Stimulated activated naive CD8-positive, alpha-beta T cell treated with anti-CD3 and anti-CD28 coated beads, Interleukin-15, amount 100 ng/mL, for 72 hours (primary cell): Measurements from ENCODE around the gene CIAPIN1.
"Not testable (repeated sequence)": the region's sequence is repeated elsewhere in the genome, so short reads cannot be mapped to it uniquely, and the experiment has no call there.

Experiments used
- ATAC-seq: fragments of 150-1000 bp; cut with Tn5 transposase; 2 replicates; pipeline ENCODE4 v1.10.0; 2021; ENCODE audit warnings: mild to moderate bottlenecking, moderate library complexity
- DNase-seq, 2 donors: peaks; one replicate each; pipeline ENCODE4 v3.0.0; 2021 to 2022
- H3K27ac Mint-ChIP-seq, 2 donors: one replicate each; pipeline ENCODE4 v1.8.0; 2022; ENCODE audit warnings: mild to moderate bottlenecking in 2 of 2, mixed read lengths in 2 of 2, moderate library complexity in 2 of 2
- H3K27me3 Mint-ChIP-seq: one replicate; pipeline ENCODE4 v1.8.0; 2022; ENCODE audit warnings: mixed read lengths
- H3K4me1 Mint-ChIP-seq: one replicate; pipeline ENCODE4 v1.8.0; 2022; ENCODE audit warnings: mild to moderate bottlenecking, mixed read lengths
- H3K4me3 Mint-ChIP-seq, 2 donors: one replicate each; pipeline ENCODE4 v1.8.0; 2022; ENCODE audit warnings: mild to moderate bottlenecking in 2 of 2, mixed read lengths in 2 of 2, moderate library complexity in 1 of 2
- H3K9me3 Mint-ChIP-seq, 2 donors: one replicate each; pipeline ENCODE4 v1.8.0; 2022; ENCODE audit warnings: mixed read lengths in 2 of 2

CIAPIN1 gene

GRCh38 chr16:57469917-57470470 lies 22.8 kb upstream of the CIAPIN1 start:
- H3K27ac Mint-ChIP-seq, result peak overlapping the region in 1 of 2 donors; percentile 79
- DNase-seq (no peak), ATAC-seq (no peak)
- no peaks in the 10 kb centered on the region for H3K27me3 Mint-ChIP-seq
- no peak overlapping the region for H3K4me3 Mint-ChIP-seq
- no peaks in the 10 kb centered on the region for H3K9me3 Mint-ChIP-seq
- H3K4me1 Mint-ChIP-seq, result peaks cover 24% of the 10 kb centered on the region

GRCh38 chr16:57469046-57469445 lies 21.9 kb upstream of the CIAPIN1 start:
- Mint-ChIP-seq H3K4me3 (no peak overlapping the region), H3K27ac (no peak overlapping the region), H3K4me1 (peaks cover 28% of the 10 kb centered on the region)

GRCh38 chr16:57468346-57468745 lies 21.2 kb upstream of the CIAPIN1 start:
- H3K27me3 Mint-ChIP-seq, result no peaks in the 10 kb centered on the region
- DNase-seq, result no peak
- peaks cover 35% of the 10 kb centered on the region for H3K4me1 Mint-ChIP-seq
- H3K27ac Mint-ChIP-seq, result no peak overlapping the region
- no peak overlapping the region for H3K4me3 Mint-ChIP-seq
- no peaks in the 10 kb centered on the region for H3K9me3 Mint-ChIP-seq
- no peak for ATAC-seq

More at GRCh38 chr16:57469046-57469445, 21.9 kb upstream of the CIAPIN1 start:
- no peaks in the 10 kb centered on the region for H3K9me3 Mint-ChIP-seq
- H3K27me3 Mint-ChIP-seq, result no peaks in the 10 kb centered on the region
- ATAC-seq, result no peak
- no peak for DNase-seq

DNA sequence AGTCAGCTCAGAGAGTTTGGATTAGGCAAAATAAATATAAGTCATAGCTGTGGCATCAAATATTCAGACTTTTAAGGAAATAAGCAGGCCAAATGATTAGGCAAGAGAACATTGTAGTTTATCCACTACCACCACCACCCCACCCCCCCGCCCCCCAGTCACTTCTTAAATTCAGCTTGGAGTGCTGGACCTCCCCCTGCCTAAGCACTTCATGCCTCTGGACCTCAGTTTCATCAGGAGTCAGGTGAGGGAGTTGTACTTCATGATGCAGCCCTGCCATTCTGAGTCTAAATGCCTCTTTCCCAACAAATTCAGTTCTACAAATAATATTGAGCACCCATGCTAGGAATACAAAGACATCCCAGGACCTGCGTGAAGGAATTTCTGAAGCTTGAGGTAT lies 17.3 kb upstream of the CIAPIN1 start:
- no peak for DNase-seq
- no peak overlapping the region for H3K4me3 Mint-ChIP-seq
- H3K9me3 Mint-ChIP-seq, result no peaks in the 10 kb centered on the region
- H3K27me3 Mint-ChIP-seq, result no peaks in the 10 kb centered on the region
- H3K4me1 Mint-ChIP-seq, result peaks cover 33% of the 10 kb centered on the region
- ATAC-seq, result no peak
- H3K27ac Mint-ChIP-seq, result peak overlapping the region in 1 of 2 donors; percentile 41

- H3K27ac Mint-ChIP-seq, result peak overlapping the region; percentile 93 to 100
- H3K4me3 Mint-ChIP-seq, result peak overlapping the region; percentile 99 to 100
- peaks cover 33% of the 10 kb centered on the region for H3K4me1 Mint-ChIP-seq
- no peaks in the 10 kb centered on the region for H3K27me3 Mint-ChIP-seq
- H3K9me3 Mint-ChIP-seq, result no peaks in the 10 kb centered on the region
- ATAC-seq (peak; percentile 57), DNase-seq (no peak)
Observed at GRCh38 chr16:57462978-57463362, 15.8 kb upstream of the CIAPIN1 start.

DNA sequence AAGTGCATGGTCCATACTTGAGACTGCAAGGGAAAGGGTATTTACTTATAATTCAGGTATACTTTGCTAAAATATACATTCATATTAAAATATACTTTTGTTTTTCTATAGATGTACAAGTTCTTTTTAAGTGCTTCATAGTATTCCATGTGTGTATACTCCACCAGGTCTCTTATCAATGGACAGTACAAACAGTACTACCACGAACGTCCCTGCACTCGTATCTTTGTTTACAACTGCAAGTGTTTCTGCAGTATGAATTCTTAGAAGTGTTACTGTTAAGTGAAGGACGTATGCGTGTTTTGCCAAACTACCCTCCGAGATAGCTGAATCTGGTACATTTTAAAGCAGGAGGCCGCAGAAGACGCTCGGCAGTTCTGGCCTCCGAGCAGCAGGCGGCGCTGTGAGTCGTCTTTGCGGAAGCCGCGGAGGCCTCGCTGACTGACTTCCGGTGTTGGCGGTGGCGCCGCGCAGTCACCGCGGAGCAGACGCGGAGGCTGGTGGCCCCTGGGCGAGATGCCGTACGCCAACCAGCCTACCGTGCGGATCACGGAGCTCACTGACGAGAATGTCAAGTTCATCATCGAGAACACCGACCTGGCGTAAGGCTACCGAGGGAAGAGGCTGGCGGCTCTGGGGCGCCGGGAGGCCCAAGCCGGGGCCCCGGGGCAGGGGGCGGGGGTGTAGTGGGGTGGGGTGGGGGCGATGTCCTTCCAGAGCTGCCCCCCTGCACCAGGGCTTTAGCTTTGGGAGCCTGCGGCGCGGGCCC lies 15.2 kb upstream of the CIAPIN1 start, which contains the start of gene POLR2C:
Gene POLR2C (plus strand): TSS at position 471 of the 769 bp plus-strand sequence. CDS start 46 bp downstream, at position 517.
- Mint-ChIP-seq H3K4me3 (peak within 1 kb of the TSS; percentile 99 to 100), H3K27me3 (no peaks in the 10 kb centered on the region), H3K9me3 (no peaks in the 10 kb centered on the region), H3K4me1 (peaks cover 33% of the 10 kb centered on the region), H3K27ac (peak within 1 kb of the TSS; percentile 100)
- DNase-seq, result peak; percentile 93
- peak; percentile 97 for ATAC-seq

GRCh38 chr16:57452021-57452420 lies 4.8 kb upstream of the CIAPIN1 start:
- H3K27ac Mint-ChIP-seq, result no peak overlapping the region
- DNase-seq (no peak), ATAC-seq (no peak)

DNA sequence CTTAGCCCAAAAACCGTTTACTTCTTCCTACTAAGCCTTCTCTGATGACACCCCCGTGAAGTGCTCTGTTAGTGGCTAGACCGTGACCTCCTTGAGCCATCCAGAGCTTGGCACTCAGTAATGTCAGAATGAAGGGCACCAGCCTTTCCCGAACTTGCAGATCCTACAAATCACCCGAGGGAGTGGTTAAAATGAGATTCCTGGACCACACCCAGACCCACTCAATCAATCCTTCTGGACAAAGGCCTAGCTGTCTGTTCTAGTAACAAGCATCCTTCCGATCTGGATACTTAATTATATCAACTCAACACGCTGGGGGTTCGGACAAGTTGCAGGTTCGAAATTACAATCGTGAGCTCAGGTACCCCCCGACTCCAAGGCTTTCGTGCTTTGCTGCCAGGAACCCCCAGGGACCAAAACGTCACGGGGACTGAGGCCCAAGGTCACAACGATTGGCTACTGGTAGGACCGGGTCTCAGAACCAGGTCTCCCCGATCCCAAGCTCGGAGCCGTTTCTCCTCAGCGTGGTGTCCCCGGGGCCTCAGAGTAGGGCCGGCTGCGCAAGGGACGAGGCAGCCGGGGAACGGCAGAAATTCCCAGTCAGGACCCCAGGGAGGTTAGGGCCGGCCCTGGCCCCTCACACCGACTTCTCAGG lies 527 bp downstream of the CIAPIN1 start:
- Mint-ChIP-seq H3K9me3 (no peaks in the 10 kb centered on the region), H3K4me1 (peaks cover 41% of the 10 kb centered on the region), H3K4me3 (peak overlapping the region; percentile 90 to 95), H3K27me3 (no peaks in the 10 kb centered on the region), H3K27ac (peak overlapping the region; percentile 96 to 98)
- peak; percentile 27 to 30 for DNase-seq
- ATAC-seq, result peak; percentile 57

More at GRCh38 chr16:57452021-57452420, 4.8 kb upstream of the CIAPIN1 start:
- Mint-ChIP-seq H3K27me3 (no peaks in the 10 kb centered on the region), H3K4me1 (peaks cover 21% of the 10 kb centered on the region), H3K9me3 (no peaks in the 10 kb centered on the region), H3K4me3 (no peak overlapping the region)

GRCh38 chr16:57445510-57445909 lies 1.7 kb downstream of the CIAPIN1 start:
- H3K27ac Mint-ChIP-seq, result no peak overlapping the region
- H3K4me1 Mint-ChIP-seq, result peaks cover 45% of the 10 kb centered on the region
- peaks cover 0 to 6% of the 10 kb centered on the region in 2 donors for H3K9me3 Mint-ChIP-seq

DNA sequence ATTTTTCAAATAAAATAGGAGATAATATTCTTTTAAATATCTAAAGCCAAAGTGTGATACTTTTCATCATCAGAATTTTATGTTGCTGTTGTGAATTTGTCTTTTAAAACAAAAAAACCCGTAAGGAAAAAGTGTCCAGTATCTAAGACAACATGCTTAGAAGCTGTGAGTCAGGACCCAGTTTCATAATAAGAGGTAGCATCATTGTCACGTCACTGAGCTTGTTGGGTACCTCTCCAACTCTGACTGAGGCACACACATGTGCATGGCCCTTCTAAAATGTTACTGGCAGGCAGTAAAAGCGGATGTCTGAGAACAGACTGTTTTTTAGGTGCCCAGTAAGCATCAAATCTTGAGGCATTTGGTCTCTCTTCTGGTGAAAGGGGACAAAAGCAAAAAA lies 2.5 kb downstream of the CIAPIN1 start:
- ATAC-seq (no peak), DNase-seq (no peak)
- no peak overlapping the region for H3K4me3 Mint-ChIP-seq
- peaks cover 47% of the 10 kb centered on the region for H3K4me1 Mint-ChIP-seq
- no peaks in the 10 kb centered on the region for H3K27me3 Mint-ChIP-seq
- peaks cover 0 to 14% of the 10 kb centered on the region in 2 donors for H3K9me3 Mint-ChIP-seq
- H3K27ac Mint-ChIP-seq, result no peak overlapping the region

More at GRCh38 chr16:57445510-57445909, 1.7 kb downstream of the CIAPIN1 start:
- ATAC-seq, result no peak
- DNase-seq, result no peak
- Mint-ChIP-seq H3K4me3 (peak overlapping the region; percentile 32 to 95), H3K27me3 (no peaks in the 10 kb centered on the region)

- not testable (repeated sequence) for DNase-seq, H3K27me3 Mint-ChIP-seq, ATAC-seq, H3K4me3 Mint-ChIP-seq
- H3K27ac Mint-ChIP-seq, result peak overlapping the region in 1 of 2 donors; percentile 78
- H3K9me3 Mint-ChIP-seq, result peaks cover 0 to 14% of the 10 kb centered on the region in 2 donors
- peaks cover 26% of the 10 kb centered on the region for H3K4me1 Mint-ChIP-seq
Observed at GRCh38 chr16:57440551-57440950, 6.6 kb downstream of the CIAPIN1 start.

- DNase-seq, H3K4me3 Mint-ChIP-seq, H3K27me3 Mint-ChIP-seq, ATAC-seq: not testable (repeated sequence)
- peaks cover 0 to 14% of the 10 kb centered on the region in 2 donors for H3K9me3 Mint-ChIP-seq
- peak overlapping the region in 1 of 2 donors; percentile 78 for H3K27ac Mint-ChIP-seq
- H3K4me1 Mint-ChIP-seq, result peaks cover 24% of the 10 kb centered on the region
Observed at GRCh38 chr16:57439947-57440346, 7.2 kb downstream of the CIAPIN1 start.

GRCh38 chr16:57435838-57436237 lies 11.3 kb downstream of the CIAPIN1 start:
- Mint-ChIP-seq H3K9me3 (peaks cover 0 to 11% of the 10 kb centered on the region in 2 donors), H3K27me3 (no peaks in the 10 kb centered on the region), H3K27ac (peak overlapping the region in 1 of 2 donors; percentile 83), H3K4me3 (no peak overlapping the region), H3K4me1 (peaks cover 46% of the 10 kb centered on the region)
- ATAC-seq, result no peak
- DNase-seq, result no peak

DNA sequence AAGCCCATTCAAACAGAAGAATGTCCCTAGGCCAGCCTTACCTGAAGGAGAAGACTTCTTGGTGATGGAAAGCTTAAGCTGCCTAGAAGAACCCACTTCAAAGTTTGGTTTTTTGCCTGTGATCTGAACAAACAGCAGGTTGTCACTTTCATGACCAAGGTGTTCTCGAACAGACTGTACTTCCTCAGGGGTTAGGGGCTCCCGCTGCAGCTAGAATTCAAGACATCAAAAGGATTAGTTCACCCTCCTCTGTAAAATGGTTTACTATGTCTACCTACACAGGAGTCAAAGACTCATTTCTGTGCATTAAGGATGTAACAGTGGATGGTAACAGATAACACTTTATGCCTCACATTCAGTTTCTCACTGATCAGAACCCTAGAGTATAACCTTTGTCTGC lies 13.2 kb downstream of the CIAPIN1 start:
- ATAC-seq (no peak), DNase-seq (no peak)
- peak overlapping the region in 1 of 2 donors; percentile 15 for H3K27ac Mint-ChIP-seq
- H3K27me3 Mint-ChIP-seq, result no peaks in the 10 kb centered on the region
- H3K4me3 Mint-ChIP-seq, result no peak overlapping the region
- no peaks in the 10 kb centered on the region for H3K9me3 Mint-ChIP-seq
- peaks cover 37% of the 10 kb centered on the region for H3K4me1 Mint-ChIP-seq

GRCh38 chr16:57432989-57433388 lies 14.2 kb downstream of the CIAPIN1 start:
- H3K27ac Mint-ChIP-seq, result peak overlapping the region in 1 of 2 donors; percentile 62
- H3K27me3 Mint-ChIP-seq, result no peaks in the 10 kb centered on the region
- DNase-seq, result no peak
- H3K9me3 Mint-ChIP-seq, result no peaks in the 10 kb centered on the region
- no peak for ATAC-seq
- H3K4me1 Mint-ChIP-seq, result peaks cover 33% of the 10 kb centered on the region
- no peak overlapping the region for H3K4me3 Mint-ChIP-seq

DNA sequence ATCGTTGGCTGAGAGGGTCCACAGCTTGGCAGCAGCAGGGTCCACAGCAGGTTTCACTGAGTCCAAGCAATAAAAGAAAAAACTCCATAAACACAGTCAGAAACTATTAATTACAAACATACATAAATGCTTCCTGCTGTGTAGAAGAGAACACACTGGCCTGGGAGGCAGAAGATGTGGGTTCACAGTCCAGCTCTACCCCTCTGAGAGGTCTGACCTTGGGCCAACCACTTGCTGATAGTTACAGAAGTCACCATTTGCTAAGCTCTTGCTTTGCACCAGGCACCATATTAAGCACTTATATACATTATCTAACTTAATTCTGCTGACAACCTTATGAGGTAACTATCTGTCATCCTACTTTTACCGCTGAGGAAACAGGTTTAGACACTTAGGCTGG lies 14.7 kb downstream of the CIAPIN1 start:
- H3K9me3 Mint-ChIP-seq, result no peaks in the 10 kb centered on the region
- no peak for ATAC-seq
- no peak overlapping the region for H3K27ac Mint-ChIP-seq
- H3K4me1 Mint-ChIP-seq, result peaks cover 33% of the 10 kb centered on the region
- H3K4me3 Mint-ChIP-seq, result no peak overlapping the region
- no peaks in the 10 kb centered on the region for H3K27me3 Mint-ChIP-seq
- no peak for DNase-seq
